ENCODE results near the gene ALOX12.

The ALOX12 gene

GRCh38 chr17:7022781-7023571 lies 27.1 kb downstream of the ALOX12 start, which contains the start of gene BCL6B:
BCL6B (plus strand) TSS chr17:7023050; CDS start chr17:7023672, 622 bp downstream.
- no peak for DNase-seq

GRCh38 chr17:7023576-7024401 lies 27.9 kb downstream of the ALOX12 start:
- DNase-seq, result peak; percentile 79

GRCh38 chr17:7024402-7024785 lies 28.5 kb downstream of the ALOX12 start:
- no peak for DNase-seq

GRCh38 chr17:7025245-7025644 lies 29.4 kb downstream of the ALOX12 start:
- DNase-seq, result no peak

GRCh38 chr17:7026471-7027115 lies 30.7 kb downstream of the ALOX12 start:
- DNase-seq, result no peak

- DNase-seq, result no peak
Measured at GRCh38 chr17:7027335-7027734, 31.5 kb downstream of the ALOX12 start.

- no peak for DNase-seq
Measured at GRCh38 chr17:7029096-7029495, 33.2 kb downstream of the ALOX12 start.

GRCh38 chr17:7029659-7030058 lies 33.8 kb downstream of the ALOX12 start:
- no peak for DNase-seq

- DNase-seq, result no peak
Measured at GRCh38 chr17:7034955-7035590, 39.2 kb downstream of the ALOX12 start.

- peak; percentile 93 for DNase-seq
Measured at GRCh38 chr17:7035591-7036368, 39.9 kb downstream of the ALOX12 start, which contains the start of gene SLC16A13. SLC16A13 (plus strand) TSS chr17:7036015; CDS start chr17:7036383, 368 bp downstream.

- DNase-seq, result no peak
Measured at GRCh38 chr17:7038025-7038862, 42.4 kb downstream of the ALOX12 start.

GRCh38 chr17:7039832-7040231 lies 44.0 kb downstream of the ALOX12 start:
- no peak for DNase-seq

- no peak for DNase-seq
Measured at GRCh38 chr17:7041607-7042500, 46.0 kb downstream of the ALOX12 start.

GRCh38 chr17:7042501-7043181 lies 46.8 kb downstream of the ALOX12 start:
- no peak for DNase-seq

GRCh38 chr17:7043182-7043496 lies 47.3 kb downstream of the ALOX12 start:
- no peak for DNase-seq

- peak; percentile 51 for DNase-seq
Measured at GRCh38 chr17:7043497-7044198, 47.8 kb downstream of the ALOX12 start, which contains the start of gene SLC16A11. SLC16A11 (minus strand) TSS chr17:7044092; CDS start chr17:7043513, 579 bp downstream.

- peak; percentile 76 for DNase-seq
Measured at GRCh38 chr17:7045492-7046126, 49.8 kb downstream of the ALOX12 start.
